ENCODE data around the gene KDM8.

Gene KDM8

DNA sequence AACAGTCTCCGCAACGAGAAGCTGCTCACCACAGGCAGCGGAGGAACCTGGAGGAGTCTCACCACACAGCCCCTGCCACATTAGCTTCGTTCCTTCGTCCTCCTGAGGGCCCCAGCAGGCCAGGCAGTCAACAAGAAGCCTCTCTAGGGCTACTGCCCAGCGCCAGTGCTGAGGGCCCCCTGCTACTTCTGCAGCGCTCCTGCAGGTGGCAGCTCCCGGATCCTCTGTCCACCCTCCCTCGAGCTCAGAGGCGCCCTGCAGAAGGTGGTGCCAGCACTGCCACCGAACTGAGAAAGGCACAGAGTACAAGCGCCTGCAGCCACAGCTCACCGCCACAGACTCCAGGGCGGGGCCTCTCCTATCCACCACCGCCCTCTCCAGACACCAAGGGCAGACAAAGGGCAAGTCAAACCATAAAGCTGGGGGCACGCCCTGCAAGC, 27.3 kb downstream of the KDM8 start:
- TF ChIP-seq, protein P1, sequence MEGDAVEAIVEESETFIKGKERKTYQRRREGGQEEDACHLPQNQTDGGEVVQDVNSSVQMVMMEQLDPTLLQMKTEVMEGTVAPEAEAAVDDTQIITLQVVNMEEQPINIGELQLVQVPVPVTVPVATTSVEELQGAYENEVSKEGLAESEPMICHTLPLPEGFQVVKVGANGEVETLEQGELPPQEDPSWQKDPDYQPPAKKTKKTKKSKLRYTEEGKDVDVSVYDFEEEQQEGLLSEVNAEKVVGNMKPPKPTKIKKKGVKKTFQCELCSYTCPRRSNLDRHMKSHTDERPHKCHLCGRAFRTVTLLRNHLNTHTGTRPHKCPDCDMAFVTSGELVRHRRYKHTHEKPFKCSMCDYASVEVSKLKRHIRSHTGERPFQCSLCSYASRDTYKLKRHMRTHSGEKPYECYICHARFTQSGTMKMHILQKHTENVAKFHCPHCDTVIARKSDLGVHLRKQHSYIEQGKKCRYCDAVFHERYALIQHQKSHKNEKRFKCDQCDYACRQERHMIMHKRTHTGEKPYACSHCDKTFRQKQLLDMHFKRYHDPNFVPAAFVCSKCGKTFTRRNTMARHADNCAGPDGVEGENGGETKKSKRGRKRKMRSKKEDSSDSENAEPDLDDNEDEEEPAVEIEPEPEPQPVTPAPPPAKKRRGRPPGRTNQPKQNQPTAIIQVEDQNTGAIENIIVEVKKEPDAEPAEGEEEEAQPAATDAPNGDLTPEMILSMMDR (IDR thresholded peaks at IDR 0.05; ENCODE audit: insufficient read depth, missing control alignments): no peak
- FAIRE-seq: no peak
- no peak for DNase-seq (ENCODE audit: insufficient read length, low spot score)

DNA sequence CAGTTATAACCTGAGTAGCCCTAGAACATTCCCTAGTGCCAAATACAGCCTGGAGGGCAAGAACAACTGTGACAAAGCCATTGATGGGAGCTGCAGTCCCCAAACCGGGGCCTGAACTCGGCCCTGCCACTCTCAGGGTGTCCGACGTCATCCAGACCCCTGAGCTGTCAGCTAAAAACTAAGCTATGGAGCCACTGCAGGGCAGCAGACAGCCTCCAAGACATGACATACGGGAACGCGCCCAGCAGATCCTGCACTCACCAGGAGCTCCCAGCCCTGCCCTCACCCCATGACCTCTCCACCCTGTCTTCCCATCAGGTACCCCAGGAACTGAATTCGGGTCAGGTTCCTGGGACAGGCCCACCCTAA, 28.4 kb downstream of the KDM8 start:
- no peak for FAIRE-seq
- TF ChIP-seq, protein P1 (IDR thresholded peaks at IDR 0.05; ENCODE audit: insufficient read depth, missing control alignments): no peak
- DNase-seq (ENCODE audit: insufficient read length, low spot score): no peak

DNA sequence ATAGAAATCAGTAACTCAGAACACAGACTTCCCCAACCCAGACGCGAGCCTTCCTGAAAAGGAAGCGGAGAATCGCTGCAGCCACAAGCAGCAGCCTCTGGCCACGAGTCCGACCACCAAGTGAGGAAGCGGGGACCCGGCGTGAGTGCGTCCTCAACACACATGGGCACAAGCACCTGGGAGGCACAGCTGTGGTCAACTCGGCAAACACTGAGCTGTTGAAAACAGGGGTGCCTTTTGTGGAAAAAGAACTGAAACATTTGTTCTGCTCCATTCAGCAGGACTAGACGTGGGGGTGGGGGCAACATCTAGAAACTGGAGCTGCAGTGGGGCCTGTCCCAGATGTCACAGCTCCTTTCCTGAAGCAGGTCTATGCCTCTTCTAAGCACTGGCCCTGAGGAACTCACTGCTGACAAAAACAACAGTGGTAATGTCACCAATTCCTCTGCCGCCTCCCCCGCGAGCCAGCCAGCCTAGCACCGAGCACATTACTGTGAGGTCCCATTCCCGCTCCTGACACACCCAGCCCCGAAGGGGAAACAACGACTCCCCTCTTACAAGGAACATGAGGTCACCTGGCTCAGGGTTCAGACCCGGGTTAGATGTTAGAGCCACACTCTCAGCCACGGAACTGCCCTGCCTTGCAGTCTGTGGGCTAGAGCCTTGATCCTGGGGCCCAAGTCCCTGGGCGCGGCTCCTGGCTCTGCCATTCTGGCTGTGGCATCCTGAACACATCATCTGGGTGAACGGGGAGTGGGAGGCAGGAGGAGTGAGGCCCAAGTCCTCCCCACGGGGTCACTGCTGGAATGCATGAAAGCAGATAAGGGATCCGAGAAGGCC, 29.0 kb downstream of the KDM8 start:
- TF ChIP-seq, protein P1 (IDR thresholded peaks at IDR 0.05; ENCODE audit: insufficient read depth, missing control alignments): no peak
- no peak for DNase-seq (ENCODE audit: insufficient read length, low spot score)
- no peak for FAIRE-seq

DNA sequence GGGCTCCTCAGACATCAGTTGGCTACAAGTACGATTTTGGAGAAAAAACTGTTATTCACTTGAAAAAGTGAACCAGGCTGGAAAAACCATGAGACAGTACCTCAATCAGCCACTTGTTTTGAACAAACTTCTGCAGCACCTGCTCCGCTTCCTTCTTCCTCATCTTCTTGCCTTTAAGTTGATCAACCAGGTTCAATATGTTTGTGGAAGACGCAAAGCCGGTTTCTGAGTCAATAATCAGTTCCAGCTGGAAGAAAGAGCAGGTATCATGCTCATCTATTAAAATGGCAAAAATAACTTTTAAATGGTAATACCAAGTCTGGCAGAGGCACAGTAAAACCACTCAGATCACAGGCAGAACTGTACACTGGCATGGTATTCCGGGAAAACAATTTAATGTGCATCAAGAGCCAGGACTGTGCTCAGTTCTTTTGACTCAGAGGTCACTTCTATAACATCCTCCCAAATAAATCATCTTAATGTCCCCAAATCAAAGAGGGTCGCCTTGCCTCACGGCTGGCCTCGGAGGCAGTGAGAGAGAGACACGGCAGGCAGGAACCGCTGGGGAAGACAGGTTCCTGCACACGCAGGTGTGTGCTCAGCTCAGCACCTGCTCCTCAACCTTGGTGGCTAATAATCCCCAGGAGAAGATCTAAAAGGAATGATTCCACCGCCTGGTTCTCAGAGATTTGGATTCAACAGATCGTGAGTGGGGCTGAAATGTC, 29.7 kb downstream of the KDM8 start:
- no peak for FAIRE-seq
- TF ChIP-seq, protein P1 (IDR thresholded peaks at IDR 0.05; ENCODE audit: insufficient read depth, missing control alignments): no peak

DNA sequence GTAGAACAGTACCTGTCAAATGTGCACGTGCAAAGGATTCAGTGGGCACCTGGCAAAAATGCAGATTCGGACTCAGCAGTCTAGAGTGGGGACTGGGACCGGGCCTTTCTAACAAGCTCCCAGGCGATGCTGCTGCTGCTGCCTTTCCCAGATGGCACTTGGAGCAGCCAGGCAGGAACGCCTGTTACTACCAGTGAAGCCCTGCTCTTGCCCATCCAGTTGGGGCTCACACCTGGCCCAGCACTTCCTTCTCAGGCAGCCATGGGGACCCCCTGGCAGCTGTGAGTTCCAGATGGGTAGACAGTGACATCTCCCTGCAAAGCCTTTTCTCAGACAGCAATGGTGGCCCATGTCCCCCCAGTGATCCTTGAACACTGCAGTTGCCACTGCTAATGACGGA, 30.4 kb downstream of the KDM8 start:
- FAIRE-seq: no peak
- TF ChIP-seq, protein P1 (IDR thresholded peaks at IDR 0.05; ENCODE audit: insufficient read depth, missing control alignments): no peak
- no peak for DNase-seq (ENCODE audit: insufficient read length, low spot score)

More for the DNA sequence above, 29.7 kb downstream of the KDM8 start:
- no peak for DNase-seq (ENCODE audit: insufficient read length, low spot score)

DNA sequence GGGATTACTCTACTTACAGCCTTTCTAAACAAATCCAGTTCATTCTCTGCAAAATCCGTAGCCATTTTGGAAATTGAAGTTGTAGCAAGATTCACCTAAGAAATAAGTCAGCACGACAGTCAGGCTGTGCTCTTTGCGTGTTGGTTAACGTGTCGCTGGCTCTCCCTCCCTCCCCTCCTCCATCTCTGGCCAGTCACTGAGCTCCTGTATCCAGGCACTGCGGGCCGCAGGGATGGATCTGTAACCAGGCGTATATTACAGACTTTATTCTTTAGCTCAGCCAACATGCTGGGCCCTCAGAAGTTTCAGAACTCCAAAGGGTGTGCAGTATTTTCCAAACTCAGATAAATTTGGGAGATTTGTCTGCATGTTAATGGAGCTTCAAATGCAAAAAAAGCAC, 30.8 kb downstream of the KDM8 start:
- no peak for FAIRE-seq
- DNase-seq (ENCODE audit: insufficient read length, low spot score): no peak
- TF ChIP-seq, protein P1 (IDR thresholded peaks at IDR 0.05; ENCODE audit: insufficient read depth, missing control alignments): no peak

DNA sequence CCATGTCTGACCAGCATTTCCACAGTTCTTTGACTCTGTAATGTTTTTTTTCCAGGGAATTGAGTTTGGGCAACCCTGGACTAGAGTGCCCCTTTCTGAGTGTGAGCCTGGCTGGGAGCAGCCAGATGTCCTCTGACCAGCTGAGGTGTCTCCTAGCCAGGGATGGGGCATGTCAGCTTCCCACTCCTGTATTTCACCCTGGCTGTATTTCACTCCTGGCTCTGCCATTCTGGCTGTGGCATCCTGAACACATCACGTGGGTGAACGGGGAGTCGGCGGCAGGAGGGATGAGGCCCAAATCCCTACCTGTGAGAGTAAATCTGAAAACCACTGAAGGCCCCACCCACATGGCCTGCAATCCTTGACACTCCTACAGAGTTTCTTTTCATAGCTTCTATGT, 31.3 kb downstream of the KDM8 start:
- FAIRE-seq: no peak
- no peak for DNase-seq (ENCODE audit: insufficient read length, low spot score)
- TF ChIP-seq, protein P1 (IDR thresholded peaks at IDR 0.05; ENCODE audit: insufficient read depth, missing control alignments): no peak
